ENCODE data around the gene TTC8. TPM values are rescaled to one million over a fixed set of nuclear protein-coding genes. Genes with fewer than 3 reads are reported as not detected.
A peak's percentile ranks its signal among the peaks of the same experiment; 100 is the strongest.

Gene TTC8
- total RNA-seq, 1 donor: 28.1 TPM

- TF ChIP-seq, protein P1, sequence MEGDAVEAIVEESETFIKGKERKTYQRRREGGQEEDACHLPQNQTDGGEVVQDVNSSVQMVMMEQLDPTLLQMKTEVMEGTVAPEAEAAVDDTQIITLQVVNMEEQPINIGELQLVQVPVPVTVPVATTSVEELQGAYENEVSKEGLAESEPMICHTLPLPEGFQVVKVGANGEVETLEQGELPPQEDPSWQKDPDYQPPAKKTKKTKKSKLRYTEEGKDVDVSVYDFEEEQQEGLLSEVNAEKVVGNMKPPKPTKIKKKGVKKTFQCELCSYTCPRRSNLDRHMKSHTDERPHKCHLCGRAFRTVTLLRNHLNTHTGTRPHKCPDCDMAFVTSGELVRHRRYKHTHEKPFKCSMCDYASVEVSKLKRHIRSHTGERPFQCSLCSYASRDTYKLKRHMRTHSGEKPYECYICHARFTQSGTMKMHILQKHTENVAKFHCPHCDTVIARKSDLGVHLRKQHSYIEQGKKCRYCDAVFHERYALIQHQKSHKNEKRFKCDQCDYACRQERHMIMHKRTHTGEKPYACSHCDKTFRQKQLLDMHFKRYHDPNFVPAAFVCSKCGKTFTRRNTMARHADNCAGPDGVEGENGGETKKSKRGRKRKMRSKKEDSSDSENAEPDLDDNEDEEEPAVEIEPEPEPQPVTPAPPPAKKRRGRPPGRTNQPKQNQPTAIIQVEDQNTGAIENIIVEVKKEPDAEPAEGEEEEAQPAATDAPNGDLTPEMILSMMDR (IDR thresholded peaks at IDR 0.05; ENCODE audit: insufficient read depth, low read depth, low read length): no peak
- H3K4me3 ChIP-seq (ENCODE audit: low read depth, low read length): no peak overlapping the region
- peak; percentile 41 for DNase-seq (ENCODE audit: low read depth)
Observed at GRCh38 chr14:88834883-88835431, 10.5 kb downstream of the TTC8 start.

DNA sequence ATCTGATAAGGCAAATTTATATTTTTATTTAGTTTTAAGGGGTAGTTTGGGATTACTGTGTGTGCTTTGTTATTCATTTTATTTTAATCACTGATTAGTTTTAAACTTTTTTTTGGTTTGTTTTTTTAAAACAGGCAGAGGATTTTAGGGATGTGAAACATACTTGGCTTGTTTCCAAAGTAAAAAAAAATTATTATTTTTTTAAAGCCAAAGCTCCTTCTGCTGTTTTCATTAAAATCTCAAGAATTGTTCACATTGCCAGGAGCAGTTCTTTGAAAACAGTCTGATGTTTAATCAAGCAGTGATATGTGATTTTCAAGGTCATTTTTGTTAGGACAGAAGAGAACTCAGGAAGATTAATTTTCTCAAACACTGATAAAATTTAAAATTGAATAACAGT, 11.2 kb downstream of the TTC8 start:
- TF ChIP-seq, protein P1 (IDR thresholded peaks at IDR 0.05; ENCODE audit: insufficient read depth, low read depth, low read length): no peak
- no peak for DNase-seq (ENCODE audit: low read depth)
- H3K4me3 ChIP-seq (ENCODE audit: low read depth, low read length): no peak overlapping the region

GRCh38 chr14:88837495-88837894, 13.0 kb downstream of the TTC8 start:
- H3K4me3 ChIP-seq (ENCODE audit: low read depth, low read length): no peak overlapping the region
- TF ChIP-seq, protein P1 (IDR thresholded peaks at IDR 0.05; ENCODE audit: insufficient read depth, low read depth, low read length): no peak
- DNase-seq (ENCODE audit: low read depth): no peak

- no peak overlapping the region for H3K4me3 ChIP-seq (ENCODE audit: low read depth, low read length)
- no peak for DNase-seq (ENCODE audit: low read depth)
Observed at GRCh38 chr14:88838015-88838414, 13.6 kb downstream of the TTC8 start.

DNA sequence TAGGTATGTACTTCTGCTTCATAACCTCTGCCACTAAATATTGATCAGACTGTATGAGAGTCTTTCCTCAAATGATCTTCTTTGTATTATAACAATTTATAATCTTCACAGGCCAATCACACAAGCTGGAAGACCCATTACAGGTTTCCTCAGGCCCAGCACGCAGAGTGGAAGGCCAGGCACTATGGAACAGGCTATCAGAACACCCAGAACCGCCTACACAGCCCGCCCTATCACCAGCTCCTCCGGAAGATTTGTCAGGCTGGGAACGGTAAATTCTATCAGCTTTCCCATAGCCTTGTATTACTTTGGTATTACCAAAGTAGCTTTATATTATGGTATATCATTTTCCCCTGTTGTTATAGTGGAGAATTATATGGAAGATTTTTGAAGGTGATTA, 16.5 kb downstream of the TTC8 start:
- no peak for DNase-seq (ENCODE audit: low read depth)
- TF ChIP-seq, protein P1 (IDR thresholded peaks at IDR 0.05; ENCODE audit: insufficient read depth, low read depth, low read length): no peak
- no peak overlapping the region for H3K4me3 ChIP-seq (ENCODE audit: low read depth, low read length)

More at GRCh38 chr14:88838015-88838414, 13.6 kb downstream of the TTC8 start:
- TF ChIP-seq, protein P1 (IDR thresholded peaks at IDR 0.05; ENCODE audit: insufficient read depth, low read depth, low read length): no peak

DNA sequence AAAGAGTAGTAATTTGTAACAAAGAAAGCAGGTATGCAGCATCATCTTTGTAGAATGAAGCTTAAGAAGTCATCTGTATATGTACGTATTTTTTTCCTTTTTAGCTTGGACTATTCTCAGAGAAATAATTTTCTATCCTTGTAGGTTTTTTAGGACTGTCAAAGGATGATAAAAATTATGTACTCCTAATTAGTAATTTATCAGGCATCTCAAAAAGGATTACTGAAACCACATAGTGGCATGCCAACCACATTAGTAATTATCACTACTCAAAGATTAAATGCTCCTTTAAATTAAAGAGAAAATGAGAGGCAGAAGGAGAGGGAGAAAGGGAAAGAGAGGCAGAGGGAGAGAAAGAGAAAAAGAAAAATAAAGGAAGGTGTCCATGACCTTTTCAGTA, 17.3 kb downstream of the TTC8 start:
- DNase-seq (ENCODE audit: low read depth): peak; percentile 35
- H3K4me3 ChIP-seq (ENCODE audit: low read depth, low read length): no peak overlapping the region
- TF ChIP-seq, protein P1 (IDR thresholded peaks at IDR 0.05; ENCODE audit: insufficient read depth, low read depth, low read length): no peak

GRCh38 chr14:88842414-88842813, 18.0 kb downstream of the TTC8 start:
- TF ChIP-seq, protein P1 (IDR thresholded peaks at IDR 0.05; ENCODE audit: insufficient read depth, low read depth, low read length): no peak

More at GRCh38 chr14:88842414-88842813, 18.0 kb downstream of the TTC8 start:
- H3K4me3 ChIP-seq (ENCODE audit: low read depth, low read length): no peak overlapping the region
- DNase-seq (ENCODE audit: low read depth): no peak

Measured in fibroblast of villous mesenchyme (primary cell).